ENCODE measurements around the gene MYL3.

DNA sequence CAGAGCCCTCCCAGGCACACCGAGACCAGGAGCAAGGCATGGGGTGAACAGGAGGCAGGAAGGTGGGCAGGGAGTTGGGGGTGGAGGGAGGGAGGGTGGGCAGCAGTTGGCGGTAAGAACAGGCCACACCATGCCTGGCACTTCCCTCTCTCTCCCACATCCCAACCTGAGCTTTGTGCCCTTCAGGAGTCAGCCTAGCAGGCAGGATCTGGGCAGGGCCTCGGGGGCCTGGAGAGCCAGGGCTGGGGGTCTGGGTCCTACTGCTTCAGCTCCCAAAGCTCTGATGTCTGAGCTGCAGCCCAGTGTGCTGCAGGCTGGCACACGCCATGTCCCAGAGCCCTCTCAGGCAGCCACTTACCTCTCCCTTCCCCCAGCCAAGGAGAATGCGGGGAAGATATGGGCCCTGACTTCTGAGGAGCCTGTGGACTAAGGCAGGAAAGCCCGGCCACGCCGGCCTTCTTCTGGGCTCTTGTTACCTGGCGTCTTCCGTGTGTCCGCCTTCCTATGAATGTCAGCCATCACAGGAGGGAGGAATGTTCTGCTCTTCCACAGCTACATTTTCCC is 2.9 kb upstream of the MYL3 start:
- TF ChIP-seq CTCF (IDR thresholded peaks at IDR 0.05) = no peak
- no peak for TF ChIP-seq POLR2A (IDR thresholded peaks at IDR 0.05)
- TF ChIP-seq EP300 (IDR thresholded peaks at IDR 0.05) = no peak
